Hindlimb muscle (tissue), 1 donor: Measurements from ENCODE around the gene GPHB5. TPM values are rescaled to one million over a fixed set of nuclear protein-coding genes. Genes with fewer than 3 reads are reported as not detected.
"Not testable (repeated sequence)": the region's sequence is repeated elsewhere in the genome, so short reads cannot be mapped to it uniquely, and the experiment has no call there.

Experiments
- DNase-seq: peaks from one replicate; pipeline ENCODE4 v3.0.0-alpha.2; 2013
- polyA plus RNA-seq: library from polyadenylated mRNA; unstranded; fragments of 120-200 nt; gene quantifications from one replicate; pipeline ENCODE4 v1.2.1, GENCODE V29; 2013; ENCODE audit not compliant: insufficient read length

The GPHB5 gene
- polyA plus RNA-seq, 1 donor, result not detected

- no peak for DNase-seq
Observed at GRCh38 chr14:63295231-63295685, 23.5 kb downstream of the GPHB5 start.

GRCh38 chr14:63292805-63293204 is 25.9 kb downstream of the GPHB5 start:
- no peak for DNase-seq

- DNase-seq, result no peak
Observed at GRCh38 chr14:63290741-63291430, 27.8 kb downstream of the GPHB5 start.

- no peak for DNase-seq
Observed at GRCh38 chr14:63288853-63289252, 29.9 kb downstream of the GPHB5 start.

- no peak for DNase-seq
Observed at GRCh38 chr14:63287666-63288483, 30.9 kb downstream of the GPHB5 start.

GRCh38 chr14:63286071-63286470 is 32.7 kb downstream of the GPHB5 start:
- DNase-seq, result no peak

GRCh38 chr14:63283884-63284248 is 34.9 kb downstream of the GPHB5 start:
- no peak for DNase-seq

GRCh38 chr14:63282997-63283883 is 35.5 kb downstream of the GPHB5 start:
- no peak for DNase-seq

GRCh38 chr14:63279933-63280332 is 38.8 kb downstream of the GPHB5 start:
- DNase-seq, result not testable (repeated sequence)

GRCh38 chr14:63277591-63278183 is 41.0 kb downstream of the GPHB5 start:
- no peak for DNase-seq

- no peak for DNase-seq
Observed at GRCh38 chr14:63276492-63277342, 42.0 kb downstream of the GPHB5 start.

GRCh38 chr14:63276016-63276415 is 42.7 kb downstream of the GPHB5 start:
- no peak for DNase-seq

GRCh38 chr14:63275611-63276010 is 43.1 kb downstream of the GPHB5 start:
- DNase-seq, result no peak

GRCh38 chr14:63273717-63274655 is 44.7 kb downstream of the GPHB5 start:
- peak; percentile 60 for DNase-seq

- DNase-seq, result no peak
Observed at GRCh38 chr14:63273129-63273528, 45.6 kb downstream of the GPHB5 start.

- no peak for DNase-seq
Observed at GRCh38 chr14:63269561-63270225, 49.0 kb downstream of the GPHB5 start.

- DNase-seq, result no peak
Observed at GRCh38 chr14:63268771-63269170, 50.0 kb downstream of the GPHB5 start.

GRCh38 chr14:63267171-63267570 is 51.6 kb downstream of the GPHB5 start:
- no peak for DNase-seq

GRCh38 chr14:63266106-63266505 is 52.6 kb downstream of the GPHB5 start:
- no peak for DNase-seq
